Mammary epithelial cell (primary cell): ENCODE data around the gene PAPSS2.

Experiments
- EZH2 ChIP-seq: IDR thresholded peaks from 2 replicates; pipeline ENCODE4 v1.6.1; 2012; ENCODE audit warnings: low read length, inconsistent platforms, borderline replicate concordance
- TF ChIP-seq, protein P1 (sequence below), 2 donors: IDR thresholded peaks in 1 of 2; conservative IDR thresholded peaks in 1 of 2; 2 replicates each; pipeline ENCODE4 v1.5.1; 2011 to 2012; ENCODE audit warnings: inconsistent platforms in 2 of 2, low read length in 2 of 2, mild to moderate bottlenecking in 2 of 2, control low read depth in 1 of 2, low read depth in 1 of 2; ENCODE audit not compliant: insufficient read depth in 1 of 2; ENCODE audit errors: extremely low read depth in 1 of 2

- TF ChIP-seq, protein P1, sequence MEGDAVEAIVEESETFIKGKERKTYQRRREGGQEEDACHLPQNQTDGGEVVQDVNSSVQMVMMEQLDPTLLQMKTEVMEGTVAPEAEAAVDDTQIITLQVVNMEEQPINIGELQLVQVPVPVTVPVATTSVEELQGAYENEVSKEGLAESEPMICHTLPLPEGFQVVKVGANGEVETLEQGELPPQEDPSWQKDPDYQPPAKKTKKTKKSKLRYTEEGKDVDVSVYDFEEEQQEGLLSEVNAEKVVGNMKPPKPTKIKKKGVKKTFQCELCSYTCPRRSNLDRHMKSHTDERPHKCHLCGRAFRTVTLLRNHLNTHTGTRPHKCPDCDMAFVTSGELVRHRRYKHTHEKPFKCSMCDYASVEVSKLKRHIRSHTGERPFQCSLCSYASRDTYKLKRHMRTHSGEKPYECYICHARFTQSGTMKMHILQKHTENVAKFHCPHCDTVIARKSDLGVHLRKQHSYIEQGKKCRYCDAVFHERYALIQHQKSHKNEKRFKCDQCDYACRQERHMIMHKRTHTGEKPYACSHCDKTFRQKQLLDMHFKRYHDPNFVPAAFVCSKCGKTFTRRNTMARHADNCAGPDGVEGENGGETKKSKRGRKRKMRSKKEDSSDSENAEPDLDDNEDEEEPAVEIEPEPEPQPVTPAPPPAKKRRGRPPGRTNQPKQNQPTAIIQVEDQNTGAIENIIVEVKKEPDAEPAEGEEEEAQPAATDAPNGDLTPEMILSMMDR (conservative IDR thresholded peaks at IDR 0.05 in 1 of 2, IDR thresholded peaks at IDR 0.05 in 1 of 2; ENCODE audit: extremely low read depth in 1 of 2, insufficient read depth in 1 of 2, low read depth in 1 of 2, low read length in 2 of 2), result no peak
- no peak for TF ChIP-seq EZH2
Observed at GRCh38 chr10:87760195-87760905, 100.7 kb downstream of the PAPSS2 start.
